Measurements from ENCODE around the gene FARSA. TPM values are rescaled to one million over a fixed set of nuclear protein-coding genes. Genes with fewer than 3 reads are reported as not detected.

The FARSA gene
- total RNA-seq, 2 experiments from 2014 or later: 128 to 138 TPM

GRCh38 chr19:12886969-12887747, 46.4 kb downstream of the FARSA start, which contains the start of gene KLF1:
Gene KLF1, minus strand, starts transcription at chr19:12887201. Its CDS starts 61 bp downstream, at chr19:12887140.
- Mint-ChIP-seq H3K9me3 (peaks cover 7% of the 10 kb centered on the region), H3K4me1 (ENCODE audit: low read depth) (peaks cover 22% of the 10 kb centered on the region), H3K4me3 (peak within 1 kb of the TSS; percentile 64), H3K27ac (no peak within 1 kb of the TSS), H3K36me3 (ENCODE audit: low read depth) (peaks cover 3% of the 10 kb centered on the region), H3K27me3 (no peaks in the 10 kb centered on the region)
- ChIA-PET CTCF (interaction anchor here (1.4 to 9.0 kb wide), 2 partner anchors 77 to 127 kb away, joined by 7 to 67 read pairs; no protein-coding TSS in a partner anchor), POLR2A (interaction anchor here (0.7 to 1.1 kb wide), 3 partner anchors 26 to 154 kb away, joined by 3 to 5 read pairs (median 3); partner anchors contain the start of gene SYCE2)
- intact Hi-C loops (cut with micrococcal nuclease): loop anchor here (10.0 kb wide), 1 partner anchor 48 kb away; the partner anchor contains the start of genes CALR and FARSA
- ATAC-seq: no peak
- DNase-seq: no peak
- TF ChIP-seq CTCF (IDR thresholded peaks at IDR 0.05): no peak

GRCh38 chr19:12886651-12886968, 46.9 kb downstream of the FARSA start:
- POLR2A ChIA-PET: interaction anchor here (0.7 to 2.3 kb wide), 5 partner anchors 33 to 153 kb away, joined by 3 to 7 read pairs (median 3); partner anchors contain the start of gene SYCE2
- peaks cover 7% of the 10 kb centered on the region for H3K9me3 Mint-ChIP-seq
- no peaks in the 10 kb centered on the region for H3K27me3 Mint-ChIP-seq
- H3K4me1 Mint-ChIP-seq (ENCODE audit: low read depth): peaks cover 18% of the 10 kb centered on the region
- TF ChIP-seq CTCF (IDR thresholded peaks at IDR 0.05): no peak
- peak overlapping the region; percentile 64 for H3K4me3 Mint-ChIP-seq
- no peak for DNase-seq
- H3K36me3 Mint-ChIP-seq (ENCODE audit: low read depth): peaks cover 3% of the 10 kb centered on the region
- no peak overlapping the region for H3K27ac Mint-ChIP-seq
- intact Hi-C loops (cut with micrococcal nuclease): loop anchor here (10.0 kb wide), 1 partner anchor 48 kb away; the partner anchor contains the start of genes CALR and FARSA
- CTCF ChIA-PET: interaction anchor here (0.9 to 9.0 kb wide), 3 partner anchors 9 to 126 kb away, joined by 3 to 67 read pairs (median 7); no protein-coding TSS in a partner anchor
- ATAC-seq: no peak

- peaks cover 7% of the 10 kb centered on the region for H3K9me3 Mint-ChIP-seq
- peak overlapping the region; percentile 64 for H3K4me3 Mint-ChIP-seq
- no peak overlapping the region for H3K27ac Mint-ChIP-seq
- peak; percentile 4 for ATAC-seq
- ChIA-PET POLR2A (interaction anchor here (1.0 to 2.3 kb wide), 11 partner anchors 10 to 164 kb away, joined by 3 to 8 read pairs (median 4); partner anchors contain the start of genes RNASEH2A and SYCE2), CTCF (interaction anchor here (0.7 to 9.0 kb wide), 17 partner anchors 10 to 128 kb away, joined by 3 to 67 read pairs (median 5); partner anchors contain the start of genes CALR, FARSA and SYCE2)
- H3K36me3 Mint-ChIP-seq (ENCODE audit: low read depth): peaks cover under 1% of the 10 kb centered on the region
- peaks cover 17% of the 10 kb centered on the region for H3K4me1 Mint-ChIP-seq (ENCODE audit: low read depth)
- DNase-seq: no peak
- no peaks in the 10 kb centered on the region for H3K27me3 Mint-ChIP-seq
- TF ChIP-seq CTCF (IDR thresholded peaks at IDR 0.05): peak; percentile 63
- intact Hi-C loops (cut with micrococcal nuclease): loop anchor here (10.0 kb wide), 1 partner anchor 49 kb away; the partner anchor contains the start of genes CALR and FARSA
Measured at GRCh38 chr19:12885749-12886650, 47.5 kb downstream of the FARSA start.

- ChIA-PET POLR2A (interaction anchor here (0.6 to 2.3 kb wide), 15 partner anchors 9 to 163 kb away, joined by 3 to 8 read pairs (median 4); partner anchors contain the start of genes RNASEH2A and SYCE2), CTCF (interaction anchor here (0.6 to 9.0 kb wide), 19 partner anchors 12 to 127 kb away, joined by 3 to 67 read pairs (median 5); partner anchors contain the start of genes CALR, FARSA and SYCE2)
- TF ChIP-seq CTCF (IDR thresholded peaks at IDR 0.05): peak; percentile 90
- Mint-ChIP-seq H3K4me1 (ENCODE audit: low read depth) (peaks cover 18% of the 10 kb centered on the region), H3K27me3 (no peaks in the 10 kb centered on the region), H3K27ac (peak overlapping the region; percentile 89), H3K4me3 (peak overlapping the region; percentile 86), H3K9me3 (peaks cover 7% of the 10 kb centered on the region), H3K36me3 (ENCODE audit: low read depth) (no peaks in the 10 kb centered on the region)
- ATAC-seq: peak; percentile 80
- DNase-seq: peak; percentile 98
- intact Hi-C loops (cut with micrococcal nuclease): loop anchor here (10.0 kb wide), 1 partner anchor 50 kb away; the partner anchor contains the start of genes CALR and FARSA
Measured at GRCh38 chr19:12884926-12885748, 48.4 kb downstream of the FARSA start.
